Measurements from ENCODE around the gene EIF1AX. TPM values are rescaled to one million over a fixed set of nuclear protein-coding genes. Genes with fewer than 3 reads are reported as not detected.

EIF1AX gene
- total RNA-seq, 1 experiment from 2014 or later, result 158 TPM

GRCh38 chrX:20151689-20152088 is 10.1 kb upstream of the EIF1AX start:
- H3K4me1 Mint-ChIP-seq, result no peaks in the 10 kb centered on the region
- Histone ChIP-seq H3K4me1 (ENCODE audit: insufficient read depth, low read length) (no peaks in the 10 kb centered on the region), H2AK5ac (ENCODE audit: insufficient read length, low read length) (no peak overlapping the region), H2AFZ (ENCODE audit: low read length) (no peak overlapping the region), H3T11ph (ENCODE audit: low read length) (no peak overlapping the region), H2BK15ac (ENCODE audit: low read depth, low read length) (no peak overlapping the region), H3K9ac (ENCODE audit: extremely low read depth, insufficient read length, low read length) (no peak overlapping the region), H3K18ac (ENCODE audit: insufficient read length, low read depth, low read length) (no peak overlapping the region), H2BK120ac (ENCODE audit: low read depth, low read length, poor library complexity, severe bottlenecking) (no peak overlapping the region), H3K4ac (ENCODE audit: low read depth, low read length) (no peak overlapping the region), H3K9me3 (ENCODE audit: control insufficient read depth, low read depth, low read length) (peaks cover 44% of the 10 kb centered on the region), H2BK20ac (ENCODE audit: low read depth, low read length, poor library complexity, severe bottlenecking) (no peak overlapping the region), H4K20me1 (ENCODE audit: control insufficient read depth, insufficient read depth, insufficient read length) (no peaks in the 10 kb centered on the region), H3K23ac (ENCODE audit: insufficient read length, low read depth, low read length) (no peak overlapping the region), H3K14ac (ENCODE audit: insufficient read depth, low read length) (no peak overlapping the region), H3K23me2 (ENCODE audit: insufficient read length, low read depth, low read length, poor library complexity, severe bottlenecking) (no peaks in the 10 kb centered on the region), H3K27me3 (ENCODE audit: insufficient read depth, low read length) (no peaks in the 10 kb centered on the region; the same call in 1 of the 2 replicates), H3K56ac (ENCODE audit: insufficient read length, low read depth, low read length) (no peak overlapping the region), H2BK5ac (ENCODE audit: insufficient read length, low read length) (no peak overlapping the region), H3K27ac (ENCODE audit: insufficient read length, low read depth, low read length) (no peak overlapping the region), H2BK12ac (ENCODE audit: insufficient read length, low read depth, low read length) (no peak overlapping the region), H4K5ac (ENCODE audit: insufficient read length, low read depth, low read length) (no peak overlapping the region), H3K79me1 (ENCODE audit: insufficient read depth, low read depth, low read length, poor library complexity, severe bottlenecking) (no peaks in the 10 kb centered on the region), H4K8ac (replicated peaks; ENCODE audit: insufficient read length, low read depth, low read length) (no peak overlapping the region), H3K4me2 (ENCODE audit: insufficient read depth, insufficient read length, low read length) (no peak overlapping the region), H3K79me2 (ENCODE audit: insufficient read depth, low read length) (no peaks in the 10 kb centered on the region), H4K91ac (ENCODE audit: insufficient read length, low read depth, low read length) (no peak overlapping the region)
- no peak for TF ChIP-seq CTCF (conservative IDR thresholded peaks at IDR 0.05)
- no peak for DNase-seq
- H3K9me3 Mint-ChIP-seq, result peaks cover 43 to 44% of the 10 kb centered on the region in 2 experiments
- H3K4me3 Mint-ChIP-seq, result no peak overlapping the region
- no CpG with 5 or more reads among the region's 3 CpGs for WGBS (ENCODE audit: extremely low coverage, insufficient read length, low lambda C conversion rate)
- H3K36me3 Mint-ChIP-seq (ENCODE audit: insufficient read depth in 1 of 3, low read depth in 3 of 3), result peaks cover 7 to 23% (median 17%) of the 10 kb centered on the region in 3 experiments
- no peak overlapping the region for H3K27ac Mint-ChIP-seq
- H3K27me3 Mint-ChIP-seq (ENCODE audit: low read depth), result no peaks in the 10 kb centered on the region; the same call in 1 of the 2 replicates
